Stomach (tissue), 9 donors: Measurements from ENCODE around the gene SIRT1. TPM values are rescaled to one million over a fixed set of nuclear protein-coding genes. Genes with fewer than 3 reads are reported as not detected.

Experiments used
- DNase-seq, 2 donors: peaks; one replicate each; pipeline versions ENCODE4 v3.0.0 to v3.0.0-alpha.2; 2013 to 2019
- H3K27ac ChIP-seq, 5 donors: fragments of 200-600 bp in 4 of 5; sonication (generic) in 4 of 5; one replicate each; pipeline ENCODE4 v1.5.1; 2013 to 2019; ENCODE audit warnings: mild to moderate bottlenecking in 1 of 5, moderate library complexity in 1 of 5
- H3K27me3 ChIP-seq, 3 donors: fragments of 200-600 bp; sonication (generic); one replicate each; pipeline ENCODE4 v1.5.1; 2017 to 2019; ENCODE audit warnings: mixed run types in 1 of 3
- H3K36me3 ChIP-seq, 4 donors: fragments of 200-600 bp; sonication (generic); 1 replicate in 3 of 4; 2 replicates in 1 of 4; pipeline ENCODE4 v1.5.1; 2016 to 2019
- H3K4me1 ChIP-seq, 4 donors: fragments of 200-600 bp; sonication (generic); one replicate each; pipeline ENCODE4 v1.5.1; 2016 to 2019
- H3K4me3 ChIP-seq, 4 donors: fragments of 200-600 bp; sonication (generic) in 3 of 4; one replicate each; pipeline ENCODE4 v1.5.1; 2016 to 2019; ENCODE audit warnings: mild to moderate bottlenecking in 1 of 4
- H3K9me3 ChIP-seq, 4 donors: fragments of 200-600 bp; sonication (generic); one replicate each; pipeline ENCODE4 v1.5.1; 2016 to 2019
- EP300 ChIP-seq: sonication (generic); formaldehyde crosslinking; IDR thresholded peaks from one replicate; pipeline ENCODE4 v1.6.1; 2017; ENCODE audit warnings: antibody characterized with exemption
- POLR2A ChIP-seq, 4 donors: fragments of 450-650 bp; IDR thresholded peaks; one replicate each; pipeline ENCODE4 v1.6.1; 2016; ENCODE audit warnings: antibody characterized with exemption in 4 of 4, control low read depth in 2 of 4, mild to moderate bottlenecking in 1 of 4, moderate library complexity in 1 of 4
- POLR2AphosphoS5 ChIP-seq, 3 donors: sonication (generic); formaldehyde crosslinking; IDR thresholded peaks; one replicate each; pipeline ENCODE4 v1.6.1; 2016; ENCODE audit warnings: antibody characterized with exemption in 3 of 3
- WGBS, 5 donors: extraction: QIAGEN DNeasy Blood & Tissue Kit in 3 of 5; methylation state at CpG; one replicate each; pipeline versions ENCODE4 v1.1.5 to v1.1.7; 2013 to 2018; 5-methylcytosine and 5-hydroxymethylcytosine counted together
- intact Hi-C: fragments of 100-400 bp; cut with DNase I; formaldehyde crosslinking; loops from one replicate; pipeline ENCODE4 v1.15.1; 2023; ENCODE audit warnings: low total_unique reads
- polyA plus RNA-seq, 3 donors: library from polyadenylated mRNA; stranded (reverse); fragments of 200-250 nt; gene quantifications; one replicate each; pipeline ENCODE4 v1.2.3, GENCODE V29; 2013
- total RNA-seq, 5 donors: library from RNA; depleted of rRNA; stranded (reverse); fragments of >200 nt; gene quantifications; one replicate each; pipeline versions ENCODE4 v1.1.0 to v1.2.3, GENCODE V29; 2014 to 2016
- TF ChIP-seq, protein P1 (sequence below), 7 experiments: fragments of 450-650 bp in 4 of 7; fragments of 200-600 bp in 3 of 7; sonication (generic) in 3 of 7; IDR thresholded peaks; one replicate each; pipeline ENCODE4 v1.5.1; 2016 to 2019; ENCODE audit warnings: antibody characterized with exemption in 7 of 7, control low read depth in 2 of 7, mild to moderate bottlenecking in 1 of 7
- donor health status: healthy with polysubstance abuse.
- donor health status: Bipolar disorder and iron deficiency.
- donor health status: healthy.

SIRT1 gene
- total and polyA plus RNA-seq, 8 donors: 7.7 to 41.4 (median 17.0) TPM

DNA sequence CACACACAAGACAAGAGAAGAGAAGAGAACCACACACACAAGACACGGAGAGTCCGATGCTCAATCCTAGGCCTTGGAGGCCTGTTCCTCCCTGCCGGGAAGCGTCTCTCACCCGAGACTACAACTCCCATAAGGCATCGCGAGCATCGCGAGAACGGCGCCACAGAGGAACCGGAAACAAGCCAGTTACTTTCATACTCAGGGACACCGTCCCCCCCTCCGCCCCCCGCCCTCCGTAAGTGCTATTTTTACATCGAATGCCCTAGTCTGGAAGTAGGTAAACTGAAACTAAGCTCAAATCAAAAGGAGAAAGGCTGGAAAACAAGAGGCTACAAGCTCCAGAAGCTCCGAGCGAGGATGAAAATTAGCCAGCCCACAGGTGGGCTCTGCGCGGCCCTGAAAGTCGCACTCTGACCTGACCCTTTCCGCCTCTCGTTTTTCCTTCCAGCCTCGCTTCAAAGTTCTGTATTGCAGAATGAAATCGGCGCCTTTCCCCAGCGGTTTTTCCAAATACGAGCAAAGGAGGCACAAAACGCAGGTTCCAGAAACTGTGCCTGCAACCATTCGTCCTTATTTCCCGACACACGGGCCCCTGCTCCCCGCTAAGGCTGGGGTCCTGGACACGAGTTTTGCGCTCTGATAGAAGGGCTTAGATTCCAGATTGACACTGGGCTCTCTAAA lies 35.0 kb upstream of the SIRT1 start:
- intact Hi-C loops: loop anchor here (10.0 kb wide), 1 partner anchor 305 kb away; no protein-coding TSS in a partner anchor
- Histone ChIP-seq H3K27me3 (no peaks in the 10 kb centered on the region), H3K36me3 (no peaks in the 10 kb centered on the region), H3K4me1 (peaks cover 4 to 14% (median 9%) of the 10 kb centered on the region in 4 donors), H3K9me3 (no peaks in the 10 kb centered on the region), H3K27ac (peak overlapping the region; percentile 86 to 98 (median 94)), H3K4me3 (peak overlapping the region; percentile 55 to 83 (median 69))
- 0 to 1% (median 1%) methylated on average over 35 to 36 of the region's 36 CpGs for WGBS, 5 donors
- peak; percentile 94 to 97 for DNase-seq
- TF ChIP-seq EP300 (no peak), POLR2A (IDR thresholded peaks at IDR 0.05) (peak in 1 of 4 donors; percentile 42), POLR2AphosphoS5 (IDR thresholded peaks at IDR 0.05) (peak; percentile 83 to 92 (median 89))

DNA sequence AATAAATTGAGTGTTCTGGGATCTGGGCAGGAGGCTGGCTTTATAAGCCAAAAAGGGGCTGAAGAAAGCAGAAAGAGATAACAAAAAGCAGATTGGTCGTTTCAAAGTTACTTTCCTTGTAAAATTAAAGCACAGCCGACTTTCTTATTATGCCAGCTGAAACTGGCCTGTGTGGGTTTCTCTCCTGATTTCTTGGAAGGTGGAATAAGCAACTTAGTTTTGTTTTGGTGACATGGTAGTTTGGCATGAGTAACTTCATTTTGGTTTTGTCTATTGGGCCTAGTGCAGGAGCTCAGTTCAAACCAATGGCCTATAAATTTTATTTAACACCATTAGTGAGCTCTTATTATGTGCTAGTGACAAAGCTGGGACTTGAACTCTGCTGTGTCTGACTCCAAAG lies 33.3 kb upstream of the SIRT1 start:
- no peak overlapping the region for H3K27ac ChIP-seq
- intact Hi-C loops: loop anchor here (10.0 kb wide), 1 partner anchor 304 kb away; no protein-coding TSS in a partner anchor
- TF ChIP-seq, protein P1, sequence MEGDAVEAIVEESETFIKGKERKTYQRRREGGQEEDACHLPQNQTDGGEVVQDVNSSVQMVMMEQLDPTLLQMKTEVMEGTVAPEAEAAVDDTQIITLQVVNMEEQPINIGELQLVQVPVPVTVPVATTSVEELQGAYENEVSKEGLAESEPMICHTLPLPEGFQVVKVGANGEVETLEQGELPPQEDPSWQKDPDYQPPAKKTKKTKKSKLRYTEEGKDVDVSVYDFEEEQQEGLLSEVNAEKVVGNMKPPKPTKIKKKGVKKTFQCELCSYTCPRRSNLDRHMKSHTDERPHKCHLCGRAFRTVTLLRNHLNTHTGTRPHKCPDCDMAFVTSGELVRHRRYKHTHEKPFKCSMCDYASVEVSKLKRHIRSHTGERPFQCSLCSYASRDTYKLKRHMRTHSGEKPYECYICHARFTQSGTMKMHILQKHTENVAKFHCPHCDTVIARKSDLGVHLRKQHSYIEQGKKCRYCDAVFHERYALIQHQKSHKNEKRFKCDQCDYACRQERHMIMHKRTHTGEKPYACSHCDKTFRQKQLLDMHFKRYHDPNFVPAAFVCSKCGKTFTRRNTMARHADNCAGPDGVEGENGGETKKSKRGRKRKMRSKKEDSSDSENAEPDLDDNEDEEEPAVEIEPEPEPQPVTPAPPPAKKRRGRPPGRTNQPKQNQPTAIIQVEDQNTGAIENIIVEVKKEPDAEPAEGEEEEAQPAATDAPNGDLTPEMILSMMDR (IDR thresholded peaks at IDR 0.05): no peak
- TF ChIP-seq EP300 (no peak), POLR2A (IDR thresholded peaks at IDR 0.05) (no peak), POLR2AphosphoS5 (IDR thresholded peaks at IDR 0.05) (no peak)

DNA sequence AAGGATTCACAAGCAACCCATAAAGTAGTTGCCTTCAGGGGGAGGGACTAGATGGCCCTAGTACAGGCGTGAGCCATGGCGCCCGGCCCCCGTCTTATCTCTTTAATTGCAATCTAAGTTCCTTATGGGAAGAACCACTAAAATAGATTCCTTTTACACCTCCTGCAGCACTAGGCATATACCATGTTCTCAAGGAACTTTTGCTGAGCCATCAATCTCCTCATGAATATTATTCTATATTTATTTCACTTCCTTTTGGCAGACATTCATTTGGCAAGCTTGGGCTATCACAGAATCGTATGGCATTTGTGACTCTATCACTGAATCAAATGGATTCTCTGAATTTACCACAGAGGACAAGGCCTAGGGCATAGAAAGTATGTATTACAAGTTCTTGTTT lies 31.7 kb upstream of the SIRT1 start:
- H3K27me3 ChIP-seq: no peaks in the 10 kb centered on the region
- intact Hi-C loops: loop anchor here (10.0 kb wide), 1 partner anchor 302 kb away; no protein-coding TSS in a partner anchor
- H3K4me1 ChIP-seq: peaks cover 4 to 16% (median 9%) of the 10 kb centered on the region in 4 donors
- no peak overlapping the region for H3K4me3 ChIP-seq
- no peak for DNase-seq
- WGBS, 5 donors: 43 to 55% (median 49%) methylated on average over 5 of the region's 5 CpGs
- TF ChIP-seq POLR2AphosphoS5 (IDR thresholded peaks at IDR 0.05) (no peak), POLR2A (IDR thresholded peaks at IDR 0.05) (no peak), EP300 (no peak)
- TF ChIP-seq, protein P1 (IDR thresholded peaks at IDR 0.05): no peak
- no peaks in the 10 kb centered on the region for H3K36me3 ChIP-seq
- H3K9me3 ChIP-seq: no peaks in the 10 kb centered on the region
- H3K27ac ChIP-seq: no peak overlapping the region

More for the DNA sequence above, 33.3 kb upstream of the SIRT1 start:
- DNase-seq: no peak
- Histone ChIP-seq H3K36me3 (no peaks in the 10 kb centered on the region), H3K4me1 (peaks cover 4 to 16% (median 9%) of the 10 kb centered on the region in 4 donors), H3K27me3 (no peaks in the 10 kb centered on the region), H3K9me3 (no peaks in the 10 kb centered on the region), H3K4me3 (no peak overlapping the region)
- 43 to 77% (median 53%) methylated on average over 2 of the region's 2 CpGs for WGBS, 5 donors

DNA sequence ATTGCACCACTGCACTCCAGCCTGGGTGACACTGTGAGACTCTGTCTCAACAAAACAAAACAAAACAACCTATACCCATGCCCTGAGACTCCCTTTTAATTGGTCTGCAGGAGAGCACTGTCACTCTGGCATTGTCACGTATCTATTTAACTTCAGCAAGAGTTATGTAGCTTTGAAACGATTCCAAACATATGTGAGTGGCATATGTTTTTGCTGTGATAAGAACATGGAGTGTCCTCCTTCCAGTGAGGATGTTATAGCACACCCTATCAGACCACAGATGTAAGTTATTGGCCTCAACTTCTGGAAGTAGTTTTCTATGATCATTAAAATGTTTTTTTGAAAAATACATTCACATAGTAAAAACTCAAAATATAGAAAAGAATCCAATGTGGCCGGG lies 30.9 kb upstream of the SIRT1 start:
- H3K27ac ChIP-seq: no peak overlapping the region
- WGBS, 5 donors: 74 to 88% (median 79%) methylated on average over 3 of the region's 3 CpGs
- H3K36me3 ChIP-seq: no peaks in the 10 kb centered on the region
- intact Hi-C loops: loop anchor here (10.0 kb wide), 1 partner anchor 301 kb away; no protein-coding TSS in a partner anchor
- H3K4me3 ChIP-seq: no peak overlapping the region
- TF ChIP-seq POLR2A (IDR thresholded peaks at IDR 0.05) (no peak), POLR2AphosphoS5 (IDR thresholded peaks at IDR 0.05) (no peak), EP300 (no peak)
- TF ChIP-seq, protein P1 (IDR thresholded peaks at IDR 0.05): no peak
- no peaks in the 10 kb centered on the region for H3K9me3 ChIP-seq
- H3K27me3 ChIP-seq: no peaks in the 10 kb centered on the region
- no peak for DNase-seq
- peaks cover 4 to 16% (median 9%) of the 10 kb centered on the region in 4 donors for H3K4me1 ChIP-seq
